Cardiac muscle cell (in vitro differentiated cells and primary cell): ENCODE measurements around the gene ILK. TPM values are rescaled to one million over a fixed set of nuclear protein-coding genes. Genes with fewer than 3 reads are reported as not detected.

ENCODE experiments used
- DNase-seq, 2 donors: peaks; one replicate each; pipeline versions ENCODE4 v3.0.0 to v3.0.0-alpha.2; 2010 to 2017; ENCODE audit warnings: low read depth in 1 of 2, low spot score in 1 of 2
- H3K27ac ChIP-seq: fragments of 200-600 bp; sonication (generic); 2 replicates; pipeline ENCODE4 v1.5.1; 2016
- H3K27me3 ChIP-seq: fragments of 200-600 bp; sonication (generic); 2 replicates; pipeline ENCODE4 v1.6.0; 2016; ENCODE audit warnings: control low read depth
- H3K36me3 ChIP-seq: fragments of 200-600 bp; sonication (generic); 2 replicates; pipeline ENCODE4 v1.5.1; 2016; ENCODE audit warnings: control low read depth
- H3K4me1 ChIP-seq: fragments of 200-600 bp; sonication (generic); 2 replicates; pipeline ENCODE4 v1.8.1; 2017; ENCODE audit warnings: low read depth, mild to moderate bottlenecking, mixed run types
- H3K4me3 ChIP-seq: fragments of 200-600 bp; sonication (generic); 2 replicates; pipeline ENCODE4 v1.5.1; 2016; ENCODE audit warnings: mild to moderate bottlenecking
- H3K9me3 ChIP-seq: fragments of 200-600 bp; sonication (generic); 2 replicates; pipeline ENCODE4 v1.5.1; 2017; ENCODE audit warnings: low read depth, mild to moderate bottlenecking, control low read depth
- polyA plus RNA-seq: library from polyadenylated mRNA; unstranded; fragments of >200 nt; fragmentation: Nextera tagmentation; extraction: Ambion mirVana; gene quantifications from 2 replicates; pipeline ENCODE4 v1.2.1, GENCODE V29; 2016
- total RNA-seq: library from RNA; depleted of rRNA; stranded (reverse); fragments of >200 nt; gene quantifications from 2 replicates; pipeline ENCODE4 v1.2.3, GENCODE V29; 2016
- TF ChIP-seq, protein P1 (sequence below): IDR thresholded peaks from 2 replicates; pipeline ENCODE4 v1.5.1; 2012; ENCODE audit warnings: low read depth, mild to moderate bottlenecking, low read length

The ILK gene
- total and polyA plus RNA-seq, 2 experiments from 2014 or later = 221 to 316 TPM

DNA sequence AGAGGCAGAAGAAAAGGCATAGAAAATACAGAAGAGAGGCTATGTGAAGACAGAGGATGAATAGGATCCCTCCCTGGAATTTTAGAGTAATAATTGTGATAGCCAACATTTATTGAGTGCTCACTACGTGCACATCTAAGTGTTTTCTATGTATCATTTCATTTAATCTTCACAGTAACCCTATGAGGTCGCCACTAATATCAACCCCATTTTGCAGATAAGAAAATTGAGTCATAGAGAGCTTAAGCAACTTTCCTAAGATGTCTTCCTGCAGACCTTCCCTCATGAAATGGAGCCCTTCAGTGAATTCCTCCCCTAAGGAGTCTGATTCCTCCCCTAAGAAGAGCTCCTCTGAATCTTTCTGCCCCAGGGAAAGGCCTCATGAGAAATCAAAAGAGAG is 38.2 kb upstream of the ILK start:
- Histone ChIP-seq H3K27ac (no peak overlapping the region), H3K36me3 (no peaks in the 10 kb centered on the region), H3K27me3 (no peaks in the 10 kb centered on the region), H3K4me1 (peaks cover 4% of the 10 kb centered on the region), H3K4me3 (no peak overlapping the region), H3K9me3 (no peaks in the 10 kb centered on the region)
- DNase-seq = no peak
- TF ChIP-seq, protein P1, sequence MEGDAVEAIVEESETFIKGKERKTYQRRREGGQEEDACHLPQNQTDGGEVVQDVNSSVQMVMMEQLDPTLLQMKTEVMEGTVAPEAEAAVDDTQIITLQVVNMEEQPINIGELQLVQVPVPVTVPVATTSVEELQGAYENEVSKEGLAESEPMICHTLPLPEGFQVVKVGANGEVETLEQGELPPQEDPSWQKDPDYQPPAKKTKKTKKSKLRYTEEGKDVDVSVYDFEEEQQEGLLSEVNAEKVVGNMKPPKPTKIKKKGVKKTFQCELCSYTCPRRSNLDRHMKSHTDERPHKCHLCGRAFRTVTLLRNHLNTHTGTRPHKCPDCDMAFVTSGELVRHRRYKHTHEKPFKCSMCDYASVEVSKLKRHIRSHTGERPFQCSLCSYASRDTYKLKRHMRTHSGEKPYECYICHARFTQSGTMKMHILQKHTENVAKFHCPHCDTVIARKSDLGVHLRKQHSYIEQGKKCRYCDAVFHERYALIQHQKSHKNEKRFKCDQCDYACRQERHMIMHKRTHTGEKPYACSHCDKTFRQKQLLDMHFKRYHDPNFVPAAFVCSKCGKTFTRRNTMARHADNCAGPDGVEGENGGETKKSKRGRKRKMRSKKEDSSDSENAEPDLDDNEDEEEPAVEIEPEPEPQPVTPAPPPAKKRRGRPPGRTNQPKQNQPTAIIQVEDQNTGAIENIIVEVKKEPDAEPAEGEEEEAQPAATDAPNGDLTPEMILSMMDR = no peak

DNA sequence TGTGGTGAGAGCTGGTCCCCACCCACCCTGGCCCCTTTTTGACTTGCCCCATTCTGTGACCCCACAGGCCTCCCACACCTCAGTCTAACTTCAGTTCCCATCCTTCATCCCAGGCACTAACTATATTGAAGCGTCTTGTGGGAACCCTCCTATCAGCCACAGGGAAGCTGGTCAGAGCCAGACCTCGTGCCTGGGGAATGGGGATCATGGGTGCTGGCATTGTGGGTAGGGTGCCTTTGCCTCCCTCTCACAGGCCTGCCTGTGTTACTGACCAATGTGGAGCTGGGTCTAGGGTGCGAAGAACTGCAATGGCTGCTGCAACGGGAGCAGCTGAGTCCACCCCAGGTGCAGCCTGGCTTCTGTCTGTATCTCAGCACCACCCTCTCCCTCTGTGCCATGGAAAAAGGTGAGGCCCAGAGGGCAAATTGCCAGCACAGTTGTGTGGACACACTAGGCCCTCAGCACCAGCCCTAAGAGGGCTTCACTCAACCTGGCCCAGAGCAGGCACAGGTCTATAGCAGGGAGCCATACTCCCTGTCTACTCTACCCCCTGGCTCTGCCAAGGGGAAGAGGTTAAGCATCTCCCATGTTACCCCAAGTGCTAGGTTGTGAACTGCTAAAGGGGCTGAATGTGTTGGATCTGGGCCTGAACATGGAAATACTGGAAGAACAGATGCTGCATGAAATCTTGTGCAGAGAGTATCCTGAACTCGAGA is 37.4 kb upstream of the ILK start:
- no peak for DNase-seq
- peaks cover 4% of the 10 kb centered on the region for H3K4me1 ChIP-seq
- TF ChIP-seq, protein P1 = no peak
- no peaks in the 10 kb centered on the region for H3K27me3 ChIP-seq
- no peaks in the 10 kb centered on the region for H3K9me3 ChIP-seq
- no peak overlapping the region for H3K27ac ChIP-seq
- H3K4me3 ChIP-seq = no peak overlapping the region
- no peaks in the 10 kb centered on the region for H3K36me3 ChIP-seq

DNA sequence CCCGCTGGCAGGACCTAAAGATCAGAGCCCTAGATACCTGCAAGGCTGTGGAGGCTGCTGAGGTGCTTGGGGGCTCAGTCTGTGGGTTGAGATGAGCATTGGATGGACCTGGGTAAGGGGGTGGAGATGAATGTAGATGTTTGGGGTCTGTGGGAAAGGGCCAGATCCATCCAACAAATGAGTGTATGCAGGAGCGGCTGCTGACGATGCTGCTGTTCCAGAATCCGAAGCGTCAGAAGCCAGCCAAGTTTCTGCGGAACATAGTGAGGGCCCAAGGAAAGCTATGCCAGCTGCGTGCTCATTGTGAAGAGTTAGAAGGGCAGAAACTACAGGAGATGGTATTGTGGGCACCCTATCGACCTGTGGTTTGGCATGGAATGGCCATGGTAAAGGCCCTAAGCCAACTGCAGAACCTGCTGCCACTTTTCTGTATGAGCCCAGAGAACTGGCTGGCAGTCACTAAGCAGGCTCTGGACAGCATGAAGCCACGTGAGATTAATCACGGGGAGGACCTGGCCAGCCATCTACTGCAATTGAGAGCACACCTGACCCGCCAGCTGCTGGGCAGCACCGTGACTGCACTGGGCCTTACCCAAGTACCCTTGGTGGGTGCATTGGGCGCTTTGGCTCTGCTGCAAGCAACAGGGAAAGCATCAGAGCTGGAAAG is 36.7 kb upstream of the ILK start:
- no peak overlapping the region for H3K4me3 ChIP-seq
- H3K9me3 ChIP-seq = no peaks in the 10 kb centered on the region
- TF ChIP-seq, protein P1 = no peak
- no peak overlapping the region for H3K27ac ChIP-seq
- DNase-seq = no peak
- peaks cover 4% of the 10 kb centered on the region for H3K4me1 ChIP-seq
- H3K36me3 ChIP-seq = no peaks in the 10 kb centered on the region
- no peaks in the 10 kb centered on the region for H3K27me3 ChIP-seq

DNA sequence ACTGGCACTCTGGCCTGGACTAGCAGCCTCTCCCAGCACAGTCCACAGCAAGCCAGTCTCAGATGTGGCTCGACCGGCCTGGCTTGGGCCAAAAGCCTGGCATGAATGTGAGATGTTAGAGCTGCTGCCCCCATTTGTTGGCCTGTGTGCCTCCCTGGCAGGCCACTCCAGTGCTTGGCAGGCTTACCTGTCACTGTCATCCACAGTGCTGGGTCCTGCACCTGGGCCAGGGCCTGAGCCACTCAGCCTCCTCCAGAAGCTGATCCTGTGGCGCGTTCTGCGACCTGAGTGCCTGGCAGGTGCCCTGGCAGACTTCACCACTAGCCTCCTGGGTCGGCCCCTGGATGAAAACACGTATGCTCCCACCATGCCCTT is 36.2 kb upstream of the ILK start:
- Histone ChIP-seq H3K9me3 (no peaks in the 10 kb centered on the region), H3K27me3 (no peaks in the 10 kb centered on the region), H3K36me3 (no peaks in the 10 kb centered on the region), H3K27ac (no peak overlapping the region), H3K4me3 (no peak overlapping the region), H3K4me1 (peaks cover 4% of the 10 kb centered on the region)
- DNase-seq = no peak
- TF ChIP-seq, protein P1 = no peak

DNA sequence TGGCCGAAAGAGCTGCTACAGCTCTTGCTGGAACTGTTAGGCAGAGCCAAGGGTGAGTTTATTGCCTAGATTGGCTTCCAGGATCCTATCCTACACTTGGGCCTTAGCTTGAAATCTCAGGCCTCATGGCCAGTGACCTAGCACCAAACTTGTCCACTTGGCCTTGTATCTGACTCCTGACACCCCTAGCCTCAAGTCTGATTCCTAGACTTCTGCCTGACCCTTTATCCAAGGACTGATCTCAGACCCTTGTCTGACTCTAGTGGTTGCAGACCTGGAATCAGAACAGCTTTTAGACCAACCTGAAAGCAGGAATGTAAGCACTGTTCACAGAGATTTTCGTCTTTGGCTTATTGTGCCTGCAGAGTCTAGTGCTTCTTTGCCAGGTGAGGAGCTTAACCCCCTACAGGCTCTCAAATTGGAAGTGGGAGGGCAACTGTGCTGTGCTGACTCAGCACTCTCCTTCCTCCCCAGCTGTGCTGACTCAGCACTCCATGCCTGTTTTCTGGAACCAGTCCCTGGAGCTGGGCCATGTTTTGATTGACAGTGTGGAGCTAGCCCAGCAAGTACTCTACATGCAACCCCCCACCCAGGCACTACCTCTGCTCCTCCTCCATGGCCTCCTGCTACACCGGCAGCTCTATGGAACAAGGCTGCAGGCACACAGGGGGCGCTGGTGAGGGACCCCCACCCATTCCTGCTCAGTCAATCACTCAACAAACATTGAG is 35.2 kb upstream of the ILK start:
- DNase-seq = peak; percentile 70 to 92
- Histone ChIP-seq H3K27ac (peak overlapping the region; percentile 74), H3K36me3 (no peaks in the 10 kb centered on the region), H3K27me3 (no peaks in the 10 kb centered on the region), H3K4me3 (no peak overlapping the region), H3K4me1 (peaks cover 4% of the 10 kb centered on the region), H3K9me3 (no peaks in the 10 kb centered on the region)
- TF ChIP-seq, protein P1 = peak; percentile 16
